GM04504 (cell line): Measurements from ENCODE around the gene TROAP.
"Not testable (repeated sequence)": the region's sequence is repeated elsewhere in the genome, so short reads cannot be mapped to it uniquely, and the experiment has no call there.

ENCODE experiments used
- DNase-seq: peaks from one replicate; pipeline ENCODE4 v3.0.0-alpha.2; 2012; ENCODE audit warnings: low read depth

The TROAP gene

DNA sequence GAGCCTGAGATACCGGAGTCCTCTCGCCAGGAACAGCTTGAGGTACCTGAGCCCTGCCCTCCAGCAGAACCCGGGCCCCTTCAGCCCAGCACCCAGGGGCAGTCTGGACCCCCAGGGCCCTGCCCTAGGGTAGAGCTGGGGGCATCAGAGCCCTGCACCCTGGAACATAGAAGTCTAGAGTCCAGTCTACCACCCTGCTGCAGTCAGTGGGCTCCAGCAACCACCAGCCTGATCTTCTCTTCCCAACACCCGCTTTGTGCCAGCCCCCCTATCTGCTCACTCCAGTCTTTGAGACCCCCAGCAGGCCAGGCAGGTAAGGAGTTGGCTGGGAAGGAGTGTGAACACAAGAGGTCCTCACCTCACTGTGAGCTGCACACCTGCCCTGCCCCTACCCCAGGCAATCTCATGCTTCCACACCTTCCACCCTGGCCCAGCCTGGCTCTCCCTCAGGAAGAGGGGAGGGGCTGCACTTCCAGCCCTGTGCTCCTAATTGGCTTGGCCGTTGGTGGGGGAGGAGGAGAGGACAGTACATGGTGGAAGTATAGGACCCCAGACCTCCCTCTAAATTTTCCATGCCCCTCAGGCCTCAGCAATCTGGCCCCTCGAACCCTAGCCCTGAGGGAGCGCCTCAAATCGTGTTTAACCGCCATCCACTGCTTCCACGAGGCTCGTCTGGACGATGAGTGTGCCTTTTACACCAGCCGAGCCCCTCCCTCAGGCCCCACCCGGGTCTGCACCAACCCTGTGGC, 7.8 kb downstream of the TROAP start:
- no peak for DNase-seq

DNA sequence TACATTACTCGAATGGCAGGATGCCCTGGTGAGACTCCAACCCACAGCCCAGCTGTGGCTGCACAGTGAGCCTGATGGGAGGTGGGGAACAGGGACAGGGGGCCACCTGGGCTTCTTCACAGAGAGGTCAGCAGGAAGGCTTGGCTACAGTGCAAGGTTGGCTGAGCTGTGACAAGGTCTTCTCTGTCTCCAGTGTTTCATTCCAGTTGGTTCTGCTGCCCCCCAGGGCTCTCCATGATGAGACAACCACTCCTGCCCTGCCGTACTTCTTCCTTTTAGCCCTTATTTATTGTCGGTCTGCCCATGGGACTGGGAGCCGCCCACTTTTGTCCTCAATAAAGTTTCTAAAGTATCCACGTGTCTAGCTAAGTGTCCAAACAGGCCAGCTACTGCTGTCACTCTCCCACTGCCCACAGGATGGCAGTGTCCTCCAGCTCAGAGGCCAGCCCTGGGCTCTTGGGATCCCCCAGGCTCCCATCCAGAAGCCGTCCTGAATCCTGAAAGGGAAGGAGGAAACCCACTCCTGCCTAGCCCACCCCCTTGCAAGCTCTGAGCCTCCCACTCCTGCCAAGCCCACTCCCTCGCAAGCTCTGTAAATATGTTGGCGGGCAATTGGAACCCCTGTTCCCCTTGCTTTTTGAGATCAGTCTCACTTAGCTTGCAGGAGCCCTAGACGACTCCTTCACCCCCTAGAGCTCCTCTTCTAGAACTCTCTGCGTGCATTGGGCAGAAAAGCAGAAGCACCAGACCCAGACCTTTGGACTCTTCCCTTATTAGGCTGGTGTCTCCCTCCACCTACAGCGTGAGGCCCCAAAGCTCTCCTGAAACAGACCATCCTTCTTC, 8.5 kb downstream of the TROAP start:
- DNase-seq, result peak; percentile 42

DNA sequence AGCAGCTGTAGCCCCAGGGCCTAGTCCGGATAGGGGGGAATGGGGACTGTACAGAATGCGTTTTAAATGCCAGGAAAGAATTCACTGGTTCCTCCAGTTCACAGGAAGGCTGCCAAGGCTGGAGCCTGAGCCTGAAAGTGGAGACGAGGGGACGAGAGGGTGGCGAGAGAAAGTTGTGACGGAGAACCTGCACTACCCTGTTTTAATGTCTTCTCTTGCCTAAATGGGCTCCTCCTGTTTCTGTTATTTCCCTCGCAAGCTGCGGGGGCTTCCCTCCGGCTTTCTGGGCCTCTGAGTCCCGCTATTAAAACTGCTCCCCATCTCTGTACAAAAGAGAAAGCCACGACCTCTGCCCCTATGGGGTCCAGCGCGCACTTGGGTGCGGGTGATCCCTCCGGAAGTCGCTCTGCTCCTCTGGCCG, 9.4 kb downstream of the TROAP start:
- DNase-seq, result no peak

DNA sequence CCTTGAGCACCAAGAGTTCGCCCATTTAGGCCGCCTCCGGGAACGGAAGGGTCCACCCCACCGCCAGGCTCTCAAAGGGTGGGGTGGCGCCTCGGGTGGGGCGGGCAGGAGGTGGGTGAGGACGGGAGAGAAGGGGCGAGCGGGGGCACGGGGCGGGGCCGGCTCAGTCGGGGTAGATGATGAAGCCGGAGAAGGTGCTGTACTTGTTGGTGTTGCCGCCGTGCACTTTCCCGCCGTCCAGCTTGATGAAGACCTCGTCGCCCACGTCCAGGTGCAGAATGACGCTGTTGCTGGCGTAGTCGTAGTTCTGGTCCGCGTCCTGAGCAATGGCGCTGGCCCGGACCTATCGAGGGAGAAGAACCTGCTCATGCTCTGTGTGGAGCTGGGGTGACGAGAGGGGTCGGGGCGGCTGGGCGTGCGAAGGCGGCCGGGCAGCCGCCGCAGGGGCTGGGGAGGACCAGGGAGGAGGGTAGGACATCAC, 9.9 kb downstream of the TROAP start:
- DNase-seq, result no peak

DNA sequence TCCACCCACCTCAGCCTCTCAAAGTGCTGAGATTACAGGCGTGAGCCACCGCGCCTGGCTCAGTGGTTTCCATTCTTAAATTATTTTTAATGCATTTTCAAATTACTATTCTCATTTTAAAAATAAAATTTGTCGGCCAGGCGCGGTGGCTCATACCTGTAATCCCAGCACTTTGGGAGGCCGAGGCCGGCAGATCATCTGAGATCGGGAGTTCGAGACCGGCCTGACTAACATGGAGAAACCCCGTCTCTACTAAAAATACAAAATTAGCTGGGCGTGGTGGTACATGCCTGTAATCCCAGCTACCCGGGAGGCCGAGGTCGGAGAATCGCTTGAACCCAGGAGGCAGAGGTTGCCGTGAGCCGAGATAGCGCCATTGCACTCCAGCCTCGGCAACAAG, 10.7 kb downstream of the TROAP start:
- not testable (repeated sequence) for DNase-seq

DNA sequence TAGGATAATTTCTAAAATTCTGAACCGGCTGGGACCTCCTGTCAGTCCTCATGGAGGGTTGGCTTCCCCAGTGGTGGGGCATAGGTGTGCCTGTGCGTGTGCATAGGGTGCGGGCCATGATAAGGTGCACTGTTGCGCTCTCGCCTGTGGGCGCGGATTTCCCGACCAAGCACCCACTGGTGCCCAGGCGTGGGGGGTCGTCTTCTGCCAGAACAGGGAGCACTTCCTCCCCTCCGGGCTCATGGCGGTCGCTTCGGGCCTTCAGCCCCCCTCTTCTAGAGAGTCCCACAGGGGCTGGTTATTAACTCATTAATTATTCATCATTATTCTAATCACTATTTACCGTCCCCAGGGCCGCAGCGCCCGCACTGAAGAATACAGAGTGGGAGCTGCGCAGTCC, 11.2 kb downstream of the TROAP start:
- no peak for DNase-seq

DNA sequence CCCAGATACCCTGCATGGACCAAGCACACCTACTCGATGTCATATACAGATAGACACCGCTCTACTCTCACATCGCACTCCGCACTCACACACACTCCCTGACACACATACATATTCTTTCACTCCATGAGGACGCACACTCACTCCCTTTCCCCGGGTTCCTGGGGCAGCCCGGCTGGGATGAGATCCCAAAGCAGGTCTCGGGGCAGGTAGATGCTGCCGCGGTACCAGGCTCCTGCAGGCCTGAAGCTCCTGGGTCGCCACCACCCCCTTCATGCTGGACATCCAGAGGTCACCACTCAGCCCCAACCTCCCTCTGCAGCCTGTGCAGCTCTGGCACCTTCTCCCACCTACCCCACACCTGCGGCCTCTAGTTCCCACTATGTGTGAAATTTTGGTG, 11.6 kb downstream of the TROAP start:
- no peak for DNase-seq

DNA sequence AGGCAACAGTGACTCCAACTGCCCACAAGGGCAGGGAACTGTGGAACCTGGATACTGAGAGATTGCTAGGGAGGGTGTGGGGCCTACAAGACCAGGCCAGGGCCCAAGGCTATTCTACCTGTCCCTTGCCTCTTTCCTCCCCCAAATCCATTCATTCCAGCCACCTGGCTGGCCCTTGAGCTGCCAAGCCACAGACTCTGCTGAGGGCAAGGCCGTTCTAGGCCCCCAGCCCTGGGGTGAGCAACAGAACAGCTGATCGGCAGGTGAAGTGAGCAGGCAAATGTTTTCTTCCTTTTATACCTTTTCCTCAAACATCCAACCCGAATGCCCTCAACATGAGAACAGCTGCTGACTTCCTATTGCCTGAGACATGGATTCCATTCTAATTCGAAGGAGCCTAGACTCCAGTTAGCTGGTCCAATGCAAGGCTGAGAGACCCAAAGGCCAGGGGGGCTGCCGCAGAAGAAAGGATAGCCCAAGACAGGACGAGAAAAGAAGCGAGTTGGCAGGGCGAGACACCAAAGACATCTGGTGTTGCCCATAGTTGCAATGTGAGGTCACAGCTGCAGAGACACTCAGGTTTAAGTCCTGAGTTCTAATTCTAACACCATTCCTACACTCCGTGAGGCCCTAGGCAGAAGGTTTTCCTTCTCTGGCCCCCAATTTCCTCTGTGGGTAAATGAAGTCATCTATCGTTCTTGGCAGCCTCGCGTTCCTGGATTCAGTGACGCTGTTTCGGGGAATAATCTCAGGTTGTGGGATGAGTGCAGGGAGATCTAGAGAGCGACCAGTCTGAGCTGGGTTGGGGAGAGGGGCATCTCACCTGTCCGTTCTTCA, 12.3 kb downstream of the TROAP start:
- no peak for DNase-seq

DNA sequence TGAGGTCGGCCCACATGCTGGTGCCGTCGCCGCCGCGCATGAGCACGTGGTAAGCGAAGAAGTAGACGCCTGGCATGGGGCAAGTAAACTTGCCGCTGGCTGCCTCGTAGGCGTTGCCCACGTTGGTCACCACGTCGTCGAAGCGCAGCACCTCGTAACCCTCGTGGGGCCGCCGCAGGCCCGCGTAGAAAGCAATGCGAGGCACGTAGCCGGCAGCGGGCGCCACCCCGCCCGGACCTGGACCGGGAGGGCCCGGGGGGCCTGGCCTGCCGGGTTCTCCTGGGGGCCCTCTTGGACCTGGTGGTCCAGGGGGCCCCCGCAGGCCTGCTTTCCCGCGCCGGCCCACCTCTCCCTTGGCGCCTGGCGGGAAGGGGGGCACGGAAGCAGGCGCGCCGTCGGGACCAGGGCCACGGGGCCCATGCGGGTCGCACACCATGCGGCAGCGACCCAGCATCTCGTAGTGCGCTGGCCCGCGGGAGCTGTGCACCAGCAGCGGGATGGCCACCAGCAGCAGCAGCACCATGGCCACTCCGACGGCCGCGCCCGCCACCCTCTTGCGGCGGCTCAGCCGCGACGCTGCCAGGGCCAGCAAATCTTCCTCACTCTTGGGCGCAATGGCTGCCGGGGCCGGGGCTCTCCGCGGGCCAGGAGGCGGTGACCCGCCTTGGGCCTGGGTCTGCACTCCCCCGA, 13.0 kb downstream of the TROAP start:
- no peak for DNase-seq

DNA sequence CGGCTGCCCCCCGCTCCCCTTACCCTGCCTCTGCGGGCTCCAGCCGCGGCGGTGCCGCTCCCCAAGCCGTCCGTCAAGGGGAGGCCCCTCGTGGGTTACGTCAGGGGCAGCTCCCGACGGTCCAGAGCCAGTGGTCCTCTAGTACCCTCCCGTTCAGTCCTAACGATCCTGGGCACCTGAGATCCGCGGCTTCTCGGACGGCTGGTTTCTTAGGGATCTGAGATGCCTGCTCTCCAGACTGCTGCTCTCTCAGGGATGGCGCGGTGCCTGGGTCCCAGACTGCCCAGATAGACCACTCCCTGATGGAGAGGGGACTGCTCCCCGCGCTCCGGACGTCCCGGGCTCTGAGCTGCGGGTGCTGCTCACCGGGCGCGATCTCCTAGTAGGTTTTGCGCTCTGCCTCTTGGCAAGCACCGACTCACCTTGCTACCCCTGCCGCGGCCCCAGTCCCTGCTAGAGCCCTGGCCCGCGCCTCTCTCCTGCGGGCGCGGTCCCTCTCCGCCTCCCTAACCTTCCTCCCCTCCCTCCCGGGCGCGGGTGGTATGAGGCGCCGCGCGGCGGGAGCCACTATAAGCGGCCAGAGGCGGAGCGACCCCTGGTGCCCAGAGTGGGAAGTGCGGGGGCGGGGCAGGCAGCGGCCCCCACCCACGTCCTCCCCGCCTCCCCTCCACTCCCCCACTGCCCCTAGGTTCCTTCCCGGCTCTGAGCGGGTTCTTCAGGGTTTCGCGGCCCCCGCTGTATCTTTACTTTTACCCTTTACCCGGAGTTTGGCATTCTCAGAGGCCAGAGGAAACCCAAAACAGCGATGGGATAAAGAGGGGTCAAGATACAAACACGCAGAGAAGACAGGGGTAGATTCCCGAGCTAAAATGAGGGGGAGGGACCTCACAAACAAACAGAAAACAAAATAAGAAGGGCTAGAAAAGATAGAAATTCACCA, 13.9 kb downstream of the TROAP start, which contains the start of gene C1QL4:
C1QL4 (minus strand) TSS at position 544 of the 940 bp plus-strand sequence. CDS start 711 bp downstream, outside the sequence.
- DNase-seq, result no peak

DNA sequence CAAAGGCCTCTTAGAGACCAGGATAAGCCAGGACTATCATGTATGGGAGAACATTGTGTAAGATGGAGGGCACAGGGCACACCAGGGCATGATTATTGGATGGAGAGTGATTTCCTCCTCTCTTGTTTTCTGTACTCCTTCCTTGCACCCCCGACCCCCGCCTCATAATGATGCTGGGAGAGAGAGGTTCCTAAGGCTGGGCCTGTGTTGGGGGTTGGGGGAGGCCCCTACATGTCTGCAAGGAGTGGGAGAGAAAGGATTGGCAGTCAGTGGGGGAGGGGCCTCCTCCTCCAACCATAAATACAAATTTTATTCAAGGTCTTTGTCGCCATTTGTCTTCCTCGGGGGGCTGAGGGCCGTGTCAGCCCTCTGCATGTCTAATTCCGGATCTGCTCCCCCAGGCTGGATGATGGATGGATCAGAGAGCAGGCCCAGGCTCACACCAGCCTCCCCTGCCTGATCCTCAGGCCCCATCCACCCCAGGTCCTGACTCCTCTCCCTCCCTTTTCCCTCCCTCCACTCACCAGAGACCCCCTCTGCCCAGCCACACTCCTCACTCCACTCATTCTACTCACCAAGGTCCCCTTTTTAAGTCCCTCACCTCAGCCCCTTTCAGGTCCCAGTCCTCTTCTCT, 15.9 kb downstream of the TROAP start:
- DNase-seq, result no peak

DNA sequence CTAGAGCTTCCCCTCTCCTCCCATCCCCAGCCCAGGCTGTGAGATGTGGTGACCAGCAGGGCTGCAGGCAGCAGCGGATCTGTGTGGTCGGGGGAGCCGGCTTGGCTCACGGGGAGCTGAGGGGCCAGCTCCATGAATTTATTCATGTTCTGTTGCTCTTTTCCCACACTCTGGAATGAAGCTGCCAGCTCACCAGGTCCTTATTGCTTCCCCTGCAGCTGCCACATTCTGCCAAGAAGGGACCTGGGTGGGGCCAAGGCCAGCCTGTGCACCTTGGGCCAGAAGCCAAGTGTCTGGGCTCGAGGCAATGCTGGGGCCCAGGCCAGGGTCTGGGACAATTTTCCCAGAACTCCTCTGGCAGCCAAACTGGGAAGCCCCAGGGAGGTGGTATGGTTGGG, 16.4 kb downstream of the TROAP start:
- no peak for DNase-seq

DNA sequence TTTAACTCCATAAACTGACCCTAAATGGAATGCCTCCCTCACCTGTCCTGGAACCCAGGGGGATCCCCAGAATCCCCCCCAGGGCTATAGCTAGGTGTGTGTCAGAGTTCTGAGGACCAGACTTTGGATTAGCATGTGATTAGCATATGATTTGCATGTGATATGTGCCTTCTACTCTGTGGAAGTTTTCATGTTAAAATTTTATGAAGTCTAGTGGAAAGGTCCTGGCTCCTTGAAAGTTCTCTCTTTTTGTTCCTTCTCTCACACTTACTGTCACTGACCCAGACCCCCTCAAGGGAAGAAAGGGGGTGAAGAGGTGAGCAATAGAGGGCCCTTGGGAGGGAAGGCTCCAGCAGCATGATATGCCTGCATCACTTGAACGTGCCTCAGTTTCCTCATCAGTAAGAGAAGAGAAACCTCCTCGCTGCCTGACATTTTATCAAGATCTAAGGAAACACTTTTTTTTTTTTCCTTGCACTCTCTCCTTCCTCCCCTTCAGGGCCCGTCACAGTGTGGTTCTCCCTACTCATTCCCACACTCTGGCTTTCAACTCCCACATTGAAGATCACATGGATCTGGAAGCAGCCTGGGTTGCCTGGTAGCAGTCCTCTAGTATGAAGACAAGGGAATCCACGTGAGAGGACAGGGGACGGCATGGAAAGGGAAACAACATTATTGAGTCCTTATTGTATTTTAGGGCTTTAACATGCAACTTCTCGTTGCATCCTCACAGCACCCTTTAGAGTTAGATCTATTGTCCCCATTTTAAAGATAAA, 17.2 kb downstream of the TROAP start:
- DNase-seq, result no peak

DNA sequence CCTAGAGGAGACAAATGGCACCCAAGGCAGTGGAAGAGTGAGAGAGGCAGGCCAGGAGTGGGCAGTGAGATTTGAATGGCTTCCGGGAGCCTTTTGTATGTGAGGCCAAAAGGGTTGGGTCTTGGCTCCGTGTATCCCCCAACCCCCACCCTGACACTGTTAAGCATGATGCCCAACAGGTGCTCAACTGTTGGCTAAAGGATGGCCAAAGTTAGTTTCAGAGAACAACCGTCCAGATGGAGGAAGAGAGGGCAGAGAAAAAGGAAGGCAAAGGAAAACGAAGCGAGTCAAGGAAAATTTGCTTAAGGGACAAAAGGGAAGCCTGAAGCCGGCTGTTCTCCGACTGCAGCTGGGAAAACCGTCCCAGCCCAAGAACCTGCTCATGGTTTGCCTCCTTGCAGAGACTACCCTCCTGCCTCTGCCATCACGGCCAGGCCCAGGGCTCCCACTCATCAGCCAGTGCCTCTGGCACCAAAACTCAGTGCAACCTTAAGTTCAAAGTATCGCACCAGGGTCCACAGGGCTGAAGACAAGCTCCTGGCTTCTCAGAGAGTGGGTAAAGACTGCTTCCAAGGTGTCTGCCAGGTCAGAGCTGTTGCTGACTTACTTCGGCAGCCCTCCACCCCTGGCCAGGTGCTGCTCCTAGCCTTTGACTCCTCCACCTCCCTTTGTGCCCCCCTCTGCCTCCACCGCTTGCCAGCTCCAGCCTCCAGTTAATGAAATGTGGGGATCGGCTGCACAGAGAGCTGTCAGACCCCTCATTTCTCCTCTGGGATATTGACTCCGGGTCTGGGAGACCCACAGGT, 18.1 kb downstream of the TROAP start:
- DNase-seq, result no peak

DNA sequence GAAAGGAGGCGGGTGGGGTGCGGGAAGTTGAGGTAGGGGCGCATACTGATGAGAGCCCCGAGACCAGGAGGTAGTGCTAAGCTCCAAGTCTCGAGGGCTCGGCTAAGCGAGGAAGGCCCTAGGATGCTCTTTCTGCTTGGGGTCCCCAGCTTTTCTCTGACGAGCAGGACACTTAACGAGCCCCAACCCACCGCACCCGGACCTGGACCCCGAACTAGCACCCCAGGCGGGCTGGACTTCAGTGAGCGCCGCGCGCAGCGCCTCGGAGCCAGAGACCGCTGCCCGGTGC, 18.7 kb downstream of the TROAP start:
- no peak for DNase-seq

DNA sequence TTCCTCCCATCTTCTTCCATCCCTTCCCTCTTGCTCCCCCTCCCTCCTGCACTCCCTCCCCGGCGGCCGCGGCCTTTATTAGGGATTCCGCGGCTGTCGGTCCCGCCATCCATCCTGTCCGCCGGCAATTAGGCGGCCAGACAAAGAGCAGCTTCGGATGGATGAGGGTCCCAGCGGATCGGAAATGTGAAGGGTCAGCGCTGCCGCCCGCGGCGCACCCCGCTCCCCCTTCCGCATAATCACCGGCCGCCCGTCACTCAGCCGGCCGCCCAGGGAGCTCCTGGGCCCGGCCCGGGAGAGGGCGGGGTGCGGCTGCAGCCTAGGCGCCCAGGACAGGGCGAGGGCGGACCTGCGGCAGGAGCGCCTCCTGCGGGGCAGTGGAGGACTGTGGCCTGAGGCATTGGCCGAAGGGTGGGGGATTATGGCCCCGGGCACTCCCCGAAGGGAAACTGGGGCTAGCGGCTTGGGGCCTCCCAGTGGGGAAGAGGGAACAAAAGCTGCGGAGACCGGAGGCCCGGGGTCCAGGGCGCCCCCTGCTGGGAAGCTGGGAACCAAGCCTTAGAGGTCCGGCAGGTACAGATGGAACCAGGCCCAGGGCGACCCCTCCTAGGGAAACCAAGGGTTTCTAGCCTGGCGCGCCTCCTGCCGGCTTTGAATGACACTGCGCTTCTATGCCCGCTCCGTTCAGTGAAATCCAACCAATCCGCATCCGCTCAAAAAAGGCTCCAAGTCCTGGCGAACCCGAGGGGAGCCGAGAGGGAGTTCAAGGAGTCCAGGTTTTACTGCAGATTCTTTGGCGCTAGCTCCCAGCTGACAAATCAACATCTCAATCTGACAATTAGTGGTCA, 19.2 kb downstream of the TROAP start:
- no peak for DNase-seq

DNA sequence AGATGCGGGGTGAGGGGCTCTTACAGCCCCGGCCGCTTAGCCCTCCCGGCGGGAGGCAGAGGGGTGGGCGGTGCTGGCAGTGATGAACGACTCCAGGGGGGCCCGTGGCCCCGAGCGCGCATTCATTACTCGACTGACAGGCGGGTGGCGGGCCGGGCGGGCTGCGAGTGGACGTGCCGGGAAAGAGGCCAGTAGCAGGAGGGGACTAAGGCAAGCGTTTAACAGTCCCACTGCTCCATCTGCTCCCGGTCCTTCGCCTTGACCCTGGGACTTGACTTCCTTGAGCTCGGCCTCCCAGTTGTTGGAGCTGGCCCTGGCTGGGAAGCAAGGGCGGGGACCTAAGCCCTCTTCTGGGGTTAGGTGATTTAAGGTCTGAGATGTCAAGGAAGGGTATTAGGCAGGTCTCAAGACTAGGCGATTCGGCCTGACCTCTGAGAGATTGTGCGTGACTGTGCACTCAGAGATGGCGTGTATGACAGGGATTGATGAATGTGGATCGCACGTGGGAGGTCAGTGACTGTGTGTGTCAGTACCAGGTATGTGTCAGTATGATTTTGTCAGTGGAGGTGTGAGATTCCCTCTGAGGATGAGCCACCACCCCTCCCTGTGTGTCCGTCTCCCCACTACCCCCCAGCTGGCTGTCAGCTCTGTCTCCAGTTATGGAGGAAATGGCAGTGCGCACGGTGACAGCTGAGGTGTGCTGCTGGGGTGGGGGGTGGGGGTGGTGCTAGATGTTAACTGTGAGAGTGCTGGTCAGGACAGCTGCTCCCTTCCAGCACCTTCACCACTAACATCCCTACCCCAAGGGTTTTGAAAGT, 20.1 kb downstream of the TROAP start:
- DNase-seq, result no peak
